ENCODE data around the gene LEFTY2.

DNA sequence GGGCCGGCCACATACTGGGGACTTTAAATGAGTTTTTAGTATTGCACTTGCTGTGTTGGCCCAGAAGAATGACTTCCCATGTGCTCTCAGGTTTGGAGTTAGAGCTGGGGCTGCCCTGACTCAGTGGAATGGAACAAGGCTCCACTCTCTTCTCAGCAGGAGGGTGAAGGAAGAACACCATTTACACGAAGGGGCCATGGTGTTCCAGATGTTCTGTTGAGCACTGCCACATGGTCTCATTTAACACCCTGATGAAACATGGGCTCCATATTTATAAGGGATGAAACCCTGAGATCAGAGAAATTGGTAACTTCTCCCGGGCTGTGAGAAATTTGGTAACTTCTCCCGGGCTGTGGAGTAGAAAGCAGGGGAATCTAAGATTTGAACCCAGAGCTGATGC, 22.7 kb downstream of the LEFTY2 start:
- TF ChIP-seq, protein P1, sequence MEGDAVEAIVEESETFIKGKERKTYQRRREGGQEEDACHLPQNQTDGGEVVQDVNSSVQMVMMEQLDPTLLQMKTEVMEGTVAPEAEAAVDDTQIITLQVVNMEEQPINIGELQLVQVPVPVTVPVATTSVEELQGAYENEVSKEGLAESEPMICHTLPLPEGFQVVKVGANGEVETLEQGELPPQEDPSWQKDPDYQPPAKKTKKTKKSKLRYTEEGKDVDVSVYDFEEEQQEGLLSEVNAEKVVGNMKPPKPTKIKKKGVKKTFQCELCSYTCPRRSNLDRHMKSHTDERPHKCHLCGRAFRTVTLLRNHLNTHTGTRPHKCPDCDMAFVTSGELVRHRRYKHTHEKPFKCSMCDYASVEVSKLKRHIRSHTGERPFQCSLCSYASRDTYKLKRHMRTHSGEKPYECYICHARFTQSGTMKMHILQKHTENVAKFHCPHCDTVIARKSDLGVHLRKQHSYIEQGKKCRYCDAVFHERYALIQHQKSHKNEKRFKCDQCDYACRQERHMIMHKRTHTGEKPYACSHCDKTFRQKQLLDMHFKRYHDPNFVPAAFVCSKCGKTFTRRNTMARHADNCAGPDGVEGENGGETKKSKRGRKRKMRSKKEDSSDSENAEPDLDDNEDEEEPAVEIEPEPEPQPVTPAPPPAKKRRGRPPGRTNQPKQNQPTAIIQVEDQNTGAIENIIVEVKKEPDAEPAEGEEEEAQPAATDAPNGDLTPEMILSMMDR (IDR thresholded peaks at IDR 0.05), result no peak
- no peak for TF ChIP-seq POLR2A (IDR thresholded peaks at IDR 0.05)
